A549 treated with DMSO at 1 μM for 4 hours (cell line): ENCODE measurements around the gene CLEC14A. TPM values are rescaled to one million over a fixed set of nuclear protein-coding genes. Genes with fewer than 3 reads are reported as not detected.

Source experiments
- total RNA-seq: library from RNA; stranded (reverse); fragments of 200-300 nt; extraction: Qiagen RNA extraction; gene quantifications from 5 replicates; pipeline ENCODE4 v1.2.3, GENCODE V29; 2022; ENCODE audit warnings: low read depth

Gene CLEC14A
- not detected in 5 replicates for total RNA-seq

GRCh38 chr14:38255673-38256532, at the start of gene CLEC14A:
Gene CLEC14A (minus strand): TSS chr14:38256093. CDS start chr14:38256022, 71 bp downstream.

DNA sequence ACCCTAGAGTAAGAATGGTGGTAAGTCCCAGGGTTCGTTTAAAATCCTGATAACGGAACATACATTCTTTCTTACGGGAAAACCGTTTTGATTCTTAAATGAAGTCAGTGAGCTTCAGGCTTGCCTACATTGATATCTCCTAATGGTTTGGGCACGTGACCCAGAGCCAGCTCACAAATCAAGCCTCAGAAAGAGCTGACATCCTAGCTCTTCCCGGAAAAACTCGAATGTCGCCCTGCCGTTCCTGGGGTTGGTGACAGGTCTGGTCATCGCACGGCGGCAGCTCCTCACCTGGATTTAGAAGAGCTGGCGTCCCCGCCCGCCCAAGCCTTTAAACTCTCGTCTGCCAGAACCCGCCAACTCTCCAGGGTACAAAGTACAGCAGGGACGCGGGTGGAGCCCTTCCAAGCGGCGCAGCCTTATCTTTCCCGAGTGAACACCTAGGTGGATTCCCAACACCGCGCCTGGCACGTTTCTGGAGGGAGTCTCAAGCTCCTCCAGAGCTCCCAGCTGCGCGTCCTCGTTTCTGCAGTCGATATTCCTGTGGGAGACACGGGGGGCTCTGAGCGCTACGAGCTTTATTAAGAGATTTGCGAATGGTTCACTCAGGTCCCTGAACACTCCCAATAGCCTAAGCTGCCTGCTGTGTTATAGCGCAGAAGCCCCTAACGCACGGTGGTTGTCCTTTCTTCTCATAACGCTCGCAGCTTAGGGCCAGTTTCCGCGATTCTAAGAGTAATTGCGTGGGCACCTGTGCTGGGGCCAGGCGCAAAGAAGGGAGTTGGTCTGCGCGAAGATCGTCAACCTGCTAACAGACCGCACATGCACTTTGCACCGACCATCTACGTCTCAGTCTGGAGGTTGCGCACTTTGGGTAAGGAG, 47.9 kb downstream of the CLEC14A start, which contains the start of gene SSTR1:
Gene SSTR1, plus strand, starts transcription at position 169 of the 882 bp plus-strand sequence. CDS start 1,486 bp downstream, outside the sequence.

Other genes starting within 250 kb of the CLEC14A start
- gene SSTR1, start 48.2 kb downstream of the CLEC14A start, total RNA-seq = not detected in 5 replicates